Stimulated activated effector memory CD8-positive, alpha-beta T cell treated with anti-CD3 and anti-CD28 coated beads, Interleukin-12 subunit alpha, Interleukin-12 subunit beta, amount 100 ng/mL, for 72 hours (primary cell): ENCODE measurements around the gene APOBEC3G.
A peak's percentile ranks its signal among the peaks of the same experiment; 100 is the strongest.

Source experiments
- ATAC-seq: fragments of 150-1000 bp; cut with Tn5 transposase; 2 replicates; pipeline ENCODE4 v1.10.0; 2021
- DNase-seq, 2 donors: peaks; one replicate each; pipeline ENCODE4 v3.0.0; 2021 to 2022; ENCODE audit warnings: low spot score in 2 of 2
- H3K27ac Mint-ChIP-seq: one replicate; pipeline ENCODE4 v1.8.0; 2022; ENCODE audit warnings: mild to moderate bottlenecking, mixed read lengths
- H3K36me3 Mint-ChIP-seq: one replicate; pipeline ENCODE4 v1.8.0; 2022; ENCODE audit warnings: mild to moderate bottlenecking, mixed read lengths
- H3K4me1 Mint-ChIP-seq: one replicate; pipeline ENCODE4 v1.8.0; 2022; ENCODE audit warnings: mixed read lengths
- H3K4me3 Mint-ChIP-seq: one replicate; pipeline ENCODE4 v1.8.0; 2022; ENCODE audit warnings: mild to moderate bottlenecking, mixed read lengths
- H3K9me3 Mint-ChIP-seq: one replicate; pipeline ENCODE4 v1.8.0; 2022; ENCODE audit warnings: mixed read lengths

The APOBEC3G gene

DNA sequence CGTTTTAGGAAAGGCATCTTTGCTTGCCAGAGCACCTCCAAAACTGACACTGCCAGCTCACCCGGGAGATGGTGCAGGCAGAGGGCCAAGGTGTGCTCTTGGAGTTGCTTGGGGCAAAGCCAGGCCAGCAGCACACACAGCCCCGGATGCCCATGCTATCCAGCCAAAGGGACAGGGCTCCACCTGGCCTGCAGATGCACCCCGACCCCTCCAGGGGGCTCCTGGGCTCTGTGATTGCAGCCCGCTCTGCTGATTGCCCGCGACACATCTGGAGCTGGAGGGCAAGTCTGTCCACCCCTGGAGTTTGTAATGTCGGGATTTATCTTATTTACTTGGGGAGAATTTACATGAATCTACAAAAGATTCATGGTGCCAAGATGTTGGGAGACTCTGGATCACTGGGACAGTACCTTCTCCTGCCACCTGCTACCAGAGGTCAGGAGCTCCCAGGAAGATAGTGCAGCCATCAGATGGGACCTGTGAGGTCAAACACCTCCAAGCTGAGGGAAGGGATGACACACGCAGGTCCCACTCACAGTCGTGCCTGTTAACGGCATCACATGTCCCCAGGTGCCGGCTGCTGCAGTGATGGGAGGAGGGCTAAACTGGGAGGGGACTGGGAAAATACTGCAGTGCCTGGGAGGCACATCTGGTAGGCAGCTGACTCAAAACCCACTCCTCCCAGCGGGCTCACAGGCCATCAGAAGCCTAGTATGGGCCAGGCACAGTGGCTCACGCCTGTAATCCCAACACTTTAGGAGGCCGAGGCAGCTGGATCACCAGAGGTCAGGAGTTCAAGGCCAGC is 58.2 kb downstream of the APOBEC3G start:
- no peaks in the 10 kb centered on the region for H3K9me3 Mint-ChIP-seq
- peaks cover 20% of the 10 kb centered on the region for H3K4me1 Mint-ChIP-seq
- peaks cover 13% of the 10 kb centered on the region for H3K36me3 Mint-ChIP-seq
- H3K27ac Mint-ChIP-seq = no peak overlapping the region
- H3K4me3 Mint-ChIP-seq = no peak overlapping the region
- ATAC-seq (peak; percentile 68), DNase-seq (peak in 1 of 2 donors; percentile 69)

DNA sequence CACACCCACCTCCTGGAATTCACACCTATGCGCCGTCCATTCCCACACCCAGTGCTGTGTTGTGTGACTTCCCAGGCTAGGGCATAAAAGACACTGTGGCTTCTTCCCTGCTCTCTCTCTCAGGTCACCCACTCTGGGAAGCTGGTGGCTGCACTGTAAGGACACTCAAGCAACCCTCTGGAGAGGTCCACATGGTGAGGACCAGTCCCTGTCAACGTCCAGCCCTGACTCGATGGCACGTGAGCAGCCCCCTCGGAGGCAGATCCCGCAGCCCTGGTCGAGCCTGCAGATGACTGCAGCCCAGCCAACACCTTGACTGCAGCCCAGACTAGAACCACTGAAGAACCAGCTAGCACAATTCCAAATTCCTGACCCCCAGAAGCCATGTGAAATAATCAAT is 59.2 kb downstream of the APOBEC3G start:
- DNase-seq (no peak), ATAC-seq (no peak)
- H3K27ac Mint-ChIP-seq = no peak overlapping the region
- no peaks in the 10 kb centered on the region for H3K9me3 Mint-ChIP-seq
- peaks cover 13% of the 10 kb centered on the region for H3K4me1 Mint-ChIP-seq
- peaks cover 13% of the 10 kb centered on the region for H3K36me3 Mint-ChIP-seq
- H3K4me3 Mint-ChIP-seq = no peak overlapping the region
